ENCODE measurements around the gene CEP83. TPM values are rescaled to one million over a fixed set of nuclear protein-coding genes. Genes with fewer than 3 reads are reported as not detected.

CEP83 gene
- polyA plus RNA-seq = 1 to 10 TPM; 4.7 to 8.3 TPM

DNA sequence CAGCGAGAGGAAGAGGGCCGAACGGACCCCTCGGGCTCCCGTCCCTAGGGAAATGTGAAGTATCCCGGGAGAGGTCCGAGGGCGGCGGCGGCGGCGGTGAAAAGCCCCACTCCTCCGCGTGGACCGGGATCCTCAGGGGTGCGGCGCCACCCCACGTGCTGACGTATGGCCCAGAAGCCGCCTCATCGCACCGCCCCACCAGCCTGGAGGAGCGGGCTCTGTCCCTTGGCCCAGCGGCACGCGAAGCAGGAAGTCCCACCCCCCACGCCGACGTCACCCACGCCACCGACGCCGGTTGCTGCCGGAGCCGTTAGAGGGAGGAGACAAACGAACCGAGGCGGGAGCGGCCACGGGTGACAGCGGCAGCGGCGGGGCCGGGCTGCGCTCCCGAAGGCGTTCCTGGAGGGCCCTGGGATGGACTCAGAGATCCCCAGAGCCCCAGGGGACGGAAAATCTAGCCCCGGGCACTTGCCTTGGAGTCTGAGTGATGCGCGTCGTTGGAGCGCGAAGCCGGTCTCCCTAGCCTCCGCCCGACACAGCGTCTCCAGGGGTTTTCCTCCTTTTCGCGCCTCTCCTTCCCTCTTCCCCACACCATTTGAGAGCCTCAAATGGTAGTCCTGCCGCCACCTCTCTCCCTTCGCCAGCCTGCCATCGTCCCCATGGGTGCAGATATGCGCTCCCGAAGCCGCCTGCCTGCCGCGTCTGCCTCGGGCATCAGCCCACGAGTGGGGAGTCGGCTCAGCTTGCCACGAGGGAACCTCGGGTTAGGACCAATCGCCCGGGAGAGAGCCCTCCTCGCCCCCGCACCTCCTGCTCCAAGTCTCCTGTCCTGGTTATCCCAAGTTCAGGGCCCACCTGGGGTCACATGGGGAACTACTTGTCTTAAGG is at the start of gene CEP83:
CEP83 (minus strand) TSS at position 140 of the 888 bp plus-strand sequence. CDS start 47,377 bp downstream, outside the sequence.
- H3K4me1 ChIP-seq (ENCODE audit: control insufficient read depth in 2 of 2, insufficient read depth in 2 of 2, low read length in 1 of 2) = no peaks in the 10 kb centered on the region
- 0% methylated on average over 64 to 77 of the region's 77 CpGs for WGBS, 2 donors
- peak within 1 kb of the TSS; percentile 78 to 93 for H3K27ac ChIP-seq (ENCODE audit: low read depth in 2 of 2, low read length in 1 of 2)
- H3K36me3 ChIP-seq (ENCODE audit: control insufficient read depth in 2 of 2, insufficient read depth in 2 of 2, low read length in 1 of 2) = no peaks in the 10 kb centered on the region
- H3K27me3 ChIP-seq (ENCODE audit: control insufficient read depth in 1 of 2, insufficient read depth in 2 of 2, low read length in 2 of 2) = no peaks in the 10 kb centered on the region
- H3K9me3 ChIP-seq (ENCODE audit: control insufficient read depth in 2 of 2, insufficient read depth in 1 of 2, low read depth in 1 of 2, low read length in 1 of 2) = no peaks in the 10 kb centered on the region
- H3K4me3 ChIP-seq (ENCODE audit: low read depth in 1 of 2, low read length in 2 of 2) = peak within 1 kb of the TSS; percentile 71 to 91

- no peak overlapping the region for H3K27ac ChIP-seq (ENCODE audit: low read depth in 2 of 2, low read length in 1 of 2)
- no peaks in the 10 kb centered on the region for H3K27me3 ChIP-seq (ENCODE audit: control insufficient read depth in 1 of 2, insufficient read depth in 2 of 2, low read length in 2 of 2)
- H3K36me3 ChIP-seq (ENCODE audit: control insufficient read depth in 2 of 2, insufficient read depth in 2 of 2, low read length in 1 of 2) = no peaks in the 10 kb centered on the region
- no peaks in the 10 kb centered on the region for H3K4me1 ChIP-seq (ENCODE audit: control insufficient read depth in 2 of 2, insufficient read depth in 2 of 2, low read length in 1 of 2)
- peaks cover 0 to 2% of the 10 kb centered on the region in 2 donors for H3K9me3 ChIP-seq (ENCODE audit: control insufficient read depth in 2 of 2, insufficient read depth in 1 of 2, low read depth in 1 of 2, low read length in 1 of 2)
- no peak overlapping the region for H3K4me3 ChIP-seq (ENCODE audit: low read depth in 1 of 2, low read length in 2 of 2)
- WGBS, 2 donors = 83 to 87% methylated on average over 3 of the region's 3 CpGs
Observed at GRCh38 chr12:94509317-94509716, 49.6 kb upstream of the CEP83 start.

- Histone ChIP-seq H3K27me3 (ENCODE audit: control insufficient read depth in 1 of 2, insufficient read depth in 2 of 2, low read length in 2 of 2) (no peaks in the 10 kb centered on the region), H3K36me3 (ENCODE audit: control insufficient read depth in 2 of 2, insufficient read depth in 2 of 2, low read length in 1 of 2) (no peaks in the 10 kb centered on the region), H3K9me3 (ENCODE audit: control insufficient read depth in 2 of 2, insufficient read depth in 1 of 2, low read depth in 1 of 2, low read length in 1 of 2) (peaks cover 0 to 2% of the 10 kb centered on the region in 2 donors), H3K27ac (ENCODE audit: low read depth in 2 of 2, low read length in 1 of 2) (no peak overlapping the region), H3K4me1 (ENCODE audit: control insufficient read depth in 2 of 2, insufficient read depth in 2 of 2, low read length in 1 of 2) (no peaks in the 10 kb centered on the region), H3K4me3 (ENCODE audit: low read depth in 1 of 2, low read length in 2 of 2) (no peak overlapping the region)
- WGBS, 2 donors = 90 to 95% methylated on average over 3 of the region's 3 CpGs
Observed at GRCh38 chr12:94507455-94507854, 47.8 kb upstream of the CEP83 start.

DNA sequence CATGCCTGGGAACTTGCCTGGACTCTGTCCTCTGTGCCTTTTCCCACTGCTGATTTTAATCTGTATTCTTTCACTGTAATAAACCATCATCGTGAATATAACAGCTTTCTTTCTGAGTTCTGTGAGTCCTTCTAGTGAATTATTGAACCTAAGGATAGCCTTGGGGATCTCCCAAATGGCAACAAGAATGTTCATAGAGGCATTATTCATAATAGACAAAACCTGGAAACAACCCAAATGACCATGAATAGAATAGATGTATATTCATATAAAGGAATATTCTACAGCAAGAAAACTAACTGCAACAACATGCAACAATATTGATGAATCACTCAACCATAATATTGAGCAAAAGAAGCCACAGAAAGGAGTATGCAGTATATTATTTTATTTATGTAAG is 44.7 kb upstream of the CEP83 start:
- Histone ChIP-seq H3K4me3 (ENCODE audit: low read depth in 1 of 2, low read length in 2 of 2) (no peak overlapping the region), H3K9me3 (ENCODE audit: control insufficient read depth in 2 of 2, insufficient read depth in 1 of 2, low read depth in 1 of 2, low read length in 1 of 2) (peaks cover 0 to 2% of the 10 kb centered on the region in 2 donors), H3K36me3 (ENCODE audit: control insufficient read depth in 2 of 2, insufficient read depth in 2 of 2, low read length in 1 of 2) (no peaks in the 10 kb centered on the region), H3K27ac (ENCODE audit: low read depth in 2 of 2, low read length in 1 of 2) (no peak overlapping the region), H3K27me3 (ENCODE audit: control insufficient read depth in 1 of 2, insufficient read depth in 2 of 2, low read length in 2 of 2) (no peaks in the 10 kb centered on the region), H3K4me1 (ENCODE audit: control insufficient read depth in 2 of 2, insufficient read depth in 2 of 2, low read length in 1 of 2) (no peaks in the 10 kb centered on the region)
- 80 to 81% methylated on average over 1 of the region's 1 CpG for WGBS, 2 donors

DNA sequence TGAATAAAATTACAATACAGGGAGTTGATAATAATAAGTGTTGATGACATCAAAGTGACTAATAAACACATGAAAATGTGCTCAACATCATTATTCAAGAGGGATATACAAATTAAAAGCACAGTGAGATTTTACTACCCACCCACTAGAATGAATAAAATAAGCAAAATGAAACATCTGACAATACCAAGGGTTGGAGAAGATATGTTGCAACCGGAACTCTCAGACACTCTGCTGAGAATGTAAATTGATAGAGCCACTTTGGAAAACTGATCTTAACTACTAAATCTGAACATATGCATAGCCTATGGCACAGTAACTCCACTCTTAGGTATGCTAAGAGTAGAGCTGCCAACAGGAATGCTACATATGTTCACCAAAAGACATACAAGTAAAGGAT is 44.0 kb upstream of the CEP83 start:
- peaks cover 0 to 2% of the 10 kb centered on the region in 2 donors for H3K9me3 ChIP-seq (ENCODE audit: control insufficient read depth in 2 of 2, insufficient read depth in 1 of 2, low read depth in 1 of 2, low read length in 1 of 2)
- no peaks in the 10 kb centered on the region for H3K27me3 ChIP-seq (ENCODE audit: control insufficient read depth in 1 of 2, insufficient read depth in 2 of 2, low read length in 2 of 2)
- WGBS, 2 donors = 15 to 98% methylated on average over 1 of the region's 1 CpG
- no peaks in the 10 kb centered on the region for H3K36me3 ChIP-seq (ENCODE audit: control insufficient read depth in 2 of 2, insufficient read depth in 2 of 2, low read length in 1 of 2)
- no peaks in the 10 kb centered on the region for H3K4me1 ChIP-seq (ENCODE audit: control insufficient read depth in 2 of 2, insufficient read depth in 2 of 2, low read length in 1 of 2)
- no peak overlapping the region for H3K4me3 ChIP-seq (ENCODE audit: low read depth in 1 of 2, low read length in 2 of 2)
- no peak overlapping the region for H3K27ac ChIP-seq (ENCODE audit: low read depth in 2 of 2, low read length in 1 of 2)

DNA sequence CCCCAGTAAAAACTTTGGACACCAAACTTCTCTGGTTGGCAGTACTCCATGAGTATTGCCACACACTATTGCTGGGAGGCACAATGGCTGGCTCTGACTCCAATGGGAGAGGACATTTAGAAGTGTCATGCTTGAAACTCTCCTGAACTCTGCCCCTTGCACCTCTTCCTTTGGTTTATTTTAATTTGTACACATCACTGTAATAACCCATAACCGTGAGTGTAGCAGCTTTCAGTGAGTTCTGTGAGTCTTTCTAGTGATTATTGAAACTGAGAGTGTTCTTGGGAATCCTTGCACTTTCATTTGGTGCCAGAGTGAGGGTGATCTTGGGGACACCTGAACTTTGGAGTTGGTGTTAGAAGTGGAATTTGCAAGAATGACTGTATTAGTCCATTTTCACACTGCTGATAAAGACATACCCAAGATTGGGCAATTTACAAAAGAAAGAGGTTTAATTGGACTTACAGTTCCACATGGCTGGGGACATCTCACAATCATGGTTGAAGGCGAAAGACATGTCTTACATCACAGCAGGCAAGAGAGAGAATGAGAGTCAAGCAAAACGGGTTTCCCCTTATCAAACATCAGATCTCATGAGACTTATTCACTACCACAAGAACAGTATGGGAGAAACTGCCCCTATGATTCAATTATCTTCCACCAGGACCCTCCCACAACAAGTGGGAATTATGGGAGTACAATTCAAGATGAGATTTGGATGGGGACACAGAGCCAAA is 41.3 kb upstream of the CEP83 start:
- Histone ChIP-seq H3K36me3 (ENCODE audit: control insufficient read depth in 2 of 2, insufficient read depth in 2 of 2, low read length in 1 of 2) (no peaks in the 10 kb centered on the region), H3K27me3 (ENCODE audit: control insufficient read depth in 1 of 2, insufficient read depth in 2 of 2, low read length in 2 of 2) (no peaks in the 10 kb centered on the region), H3K27ac (ENCODE audit: low read depth in 2 of 2, low read length in 1 of 2) (no peak overlapping the region), H3K4me3 (ENCODE audit: low read depth in 1 of 2, low read length in 2 of 2) (no peak overlapping the region), H3K4me1 (ENCODE audit: control insufficient read depth in 2 of 2, insufficient read depth in 2 of 2, low read length in 1 of 2) (no peaks in the 10 kb centered on the region), H3K9me3 (ENCODE audit: control insufficient read depth in 2 of 2, insufficient read depth in 1 of 2, low read depth in 1 of 2, low read length in 1 of 2) (no peaks in the 10 kb centered on the region)
- 75% methylated on average over 3 of the region's 3 CpGs for WGBS, 2 donors

GRCh38 chr12:94498698-94499097 is 39.0 kb upstream of the CEP83 start:
- WGBS, 2 donors = 58 to 80% methylated on average over 3 of the region's 3 CpGs
- no peaks in the 10 kb centered on the region for H3K36me3 ChIP-seq (ENCODE audit: control insufficient read depth in 2 of 2, insufficient read depth in 2 of 2, low read length in 1 of 2)
- no peak overlapping the region for H3K27ac ChIP-seq (ENCODE audit: low read depth in 2 of 2, low read length in 1 of 2)
- no peak overlapping the region for H3K4me3 ChIP-seq (ENCODE audit: low read depth in 1 of 2, low read length in 2 of 2)
- no peaks in the 10 kb centered on the region for H3K27me3 ChIP-seq (ENCODE audit: control insufficient read depth in 1 of 2, insufficient read depth in 2 of 2, low read length in 2 of 2)
- H3K9me3 ChIP-seq (ENCODE audit: control insufficient read depth in 2 of 2, insufficient read depth in 1 of 2, low read depth in 1 of 2, low read length in 1 of 2) = no peaks in the 10 kb centered on the region
- no peaks in the 10 kb centered on the region for H3K4me1 ChIP-seq (ENCODE audit: control insufficient read depth in 2 of 2, insufficient read depth in 2 of 2, low read length in 1 of 2)

- 84 to 87% methylated on average over 8 of the region's 8 CpGs for whole genome bisulfite sequencing, 2 donors
- no peaks in the 10 kb centered on the region for H3K27me3 ChIP-seq (ENCODE audit: control insufficient read depth in 1 of 2, insufficient read depth in 2 of 2, low read length in 2 of 2)
- no peaks in the 10 kb centered on the region for H3K36me3 ChIP-seq (ENCODE audit: control insufficient read depth in 2 of 2, insufficient read depth in 2 of 2, low read length in 1 of 2)
- no peaks in the 10 kb centered on the region for H3K4me1 ChIP-seq (ENCODE audit: control insufficient read depth in 2 of 2, insufficient read depth in 2 of 2, low read length in 1 of 2)
- H3K27ac ChIP-seq (ENCODE audit: low read depth in 2 of 2, low read length in 1 of 2) = no peak overlapping the region
- no peak overlapping the region for H3K4me3 ChIP-seq (ENCODE audit: low read depth in 1 of 2, low read length in 2 of 2)
- H3K9me3 ChIP-seq (ENCODE audit: control insufficient read depth in 2 of 2, insufficient read depth in 1 of 2, low read depth in 1 of 2, low read length in 1 of 2) = no peaks in the 10 kb centered on the region
Observed at GRCh38 chr12:94498073-94498472, 38.4 kb upstream of the CEP83 start.

DNA sequence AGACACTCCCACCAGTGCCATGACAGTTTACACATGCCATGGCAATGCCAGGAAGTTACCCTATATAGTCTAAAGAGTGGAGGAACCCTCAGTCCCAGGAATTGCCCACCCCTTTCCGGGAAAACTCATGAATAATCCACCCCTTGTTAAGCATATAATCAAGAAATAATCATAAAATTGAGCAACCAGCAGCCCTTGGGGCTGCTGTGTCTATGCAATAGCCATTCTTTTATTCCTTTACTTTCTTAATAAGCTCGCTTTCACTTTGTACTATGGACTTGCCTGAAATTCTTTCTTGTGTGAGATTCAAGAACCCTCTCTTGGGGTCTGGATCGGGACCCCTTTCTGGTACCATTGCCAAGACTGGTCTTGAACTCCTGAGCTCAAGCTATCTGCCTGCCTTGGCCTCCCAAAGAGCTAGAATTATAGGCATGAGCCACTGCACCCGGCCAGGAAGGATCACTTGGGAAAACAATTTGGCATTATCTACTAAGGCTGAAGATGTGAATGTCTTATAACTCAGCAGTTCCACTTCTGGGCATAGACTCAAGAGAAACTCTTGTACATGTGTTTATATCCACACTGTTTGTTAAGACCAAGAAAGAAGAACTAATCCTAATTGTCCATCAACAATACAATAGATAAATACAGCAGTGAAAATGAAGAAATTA is 35.9 kb upstream of the CEP83 start:
- Histone ChIP-seq H3K4me3 (ENCODE audit: low read depth in 1 of 2, low read length in 2 of 2) (no peak overlapping the region), H3K27ac (ENCODE audit: low read depth in 2 of 2, low read length in 1 of 2) (no peak overlapping the region), H3K27me3 (ENCODE audit: control insufficient read depth in 1 of 2, insufficient read depth in 2 of 2, low read length in 2 of 2) (no peaks in the 10 kb centered on the region), H3K9me3 (ENCODE audit: control insufficient read depth in 2 of 2, insufficient read depth in 1 of 2, low read depth in 1 of 2, low read length in 1 of 2) (no peaks in the 10 kb centered on the region), H3K4me1 (ENCODE audit: control insufficient read depth in 2 of 2, insufficient read depth in 2 of 2, low read length in 1 of 2) (no peaks in the 10 kb centered on the region), H3K36me3 (ENCODE audit: control insufficient read depth in 2 of 2, insufficient read depth in 2 of 2, low read length in 1 of 2) (no peaks in the 10 kb centered on the region)
- 75 to 79% methylated on average over 4 of the region's 4 CpGs for WGBS, 2 donors

Data from esophagus (tissue), 2 donors.